H1 (cell line): Measurements from ENCODE around the gene SERPINA1. TPM values are rescaled to one million over a fixed set of nuclear protein-coding genes. Genes with fewer than 3 reads are reported as not detected.

Experiments used
- CHD2 ChIP-seq: IDR thresholded peaks from 2 replicates; pipeline ENCODE4 v1.6.1; 2012; ENCODE audit warnings: low read length, improper control_type of control experiment
- CTBP2 ChIP-seq: IDR thresholded peaks from 2 replicates; pipeline ENCODE4 v1.7.0; 2011; ENCODE audit warnings: borderline replicate concordance, mild to moderate bottlenecking, moderate library complexity, mixed read lengths, low read length; ENCODE audit not compliant: insufficient read depth, insufficient read length
- HDAC2 ChIP-seq, 2 experiments: fragments of 300-600 bp in 1 of 2; sonication (generic) in 1 of 2; IDR thresholded peaks; 2 replicates each; pipeline ENCODE4 v1.6.1; 2011 to 2012; ENCODE audit warnings: low read depth in 2 of 2, low read length in 2 of 2, mild to moderate bottlenecking in 2 of 2, moderate library complexity in 2 of 2, borderline replicate concordance in 1 of 2, inconsistent platforms in 1 of 2
- NANOG ChIP-seq: IDR thresholded peaks from 2 replicates; pipeline ENCODE4 v1.6.1; 2011; ENCODE audit warnings: low read length, low read depth, mild to moderate bottlenecking, inconsistent platforms; ENCODE audit not compliant: insufficient read depth, poor library complexity, severe bottlenecking
- RBBP5 ChIP-seq: IDR thresholded peaks from 2 replicates; pipeline ENCODE4 v1.7.1; 2012; ENCODE audit warnings: low read depth, mild to moderate bottlenecking, inconsistent platforms, low read length, moderate library complexity, borderline replicate concordance
- SIRT6 ChIP-seq: IDR thresholded peaks from one replicate; pipeline ENCODE4 v1.7.1; 2012; ENCODE audit warnings: low read length, inconsistent platforms
- SIX5 ChIP-seq: IDR thresholded peaks from 2 replicates; pipeline ENCODE4 v1.6.1; 2011; ENCODE audit warnings: mild to moderate bottlenecking, low read depth, low read length
- TAF7 ChIP-seq: optimal IDR thresholded peaks from 2 replicates; pipeline ENCODE3; 2011; ENCODE audit warnings: low read depth, mild to moderate bottlenecking, inconsistent platforms, low read length, moderate library complexity, borderline replicate concordance
- polyA plus RNA-seq, 7 experiments: library from polyadenylated mRNA; depleted of rRNA in 3 of 7; stranded (reverse) in 5 of 7; unstranded in 2 of 7; fragments of >200 nt in 5 of 7; fragments of 200-250 nt in 2 of 7; gene quantifications; 1 replicate in 5 of 7; 2 replicates in 1 of 7; 4 replicates in 1 of 7; pipeline versions ENCODE4 v1.2.1 to v1.2.3, GENCODE V29; 2011 to 2013; ENCODE audit warnings: missing spikeins in 2 of 7, mixed read lengths in 2 of 7
- total RNA-seq: library from RNA; stranded (reverse); fragmentation: NEBNext Ultra II Directional; extraction: Animal tissue kit (Norgen Biotek cat#: 25700); gene quantifications from 2 replicates; pipeline ENCODE4 v1.2.1, GENCODE V29; 2021
- TF ChIP-seq, protein P1 (sequence below): fragments of 300-600 bp; sonication (generic); IDR thresholded peaks from 2 replicates; pipeline ENCODE4 v1.7.1; 2012; ENCODE audit warnings: low read length, moderate library complexity, mild to moderate bottlenecking, inconsistent platforms; ENCODE audit not compliant: insufficient replicate concordance

Gene SERPINA1
- total and polyA plus RNA-seq, 2 of the 8 experiments (the other 6 are each of a cell fraction or from before 2014, with no cell fraction given) = 0.08 TPM; not detected in 1

GRCh38 chr14:94343238-94344005 is 45.0 kb downstream of the SERPINA1 start (continued):
- TF ChIP-seq, protein P1, sequence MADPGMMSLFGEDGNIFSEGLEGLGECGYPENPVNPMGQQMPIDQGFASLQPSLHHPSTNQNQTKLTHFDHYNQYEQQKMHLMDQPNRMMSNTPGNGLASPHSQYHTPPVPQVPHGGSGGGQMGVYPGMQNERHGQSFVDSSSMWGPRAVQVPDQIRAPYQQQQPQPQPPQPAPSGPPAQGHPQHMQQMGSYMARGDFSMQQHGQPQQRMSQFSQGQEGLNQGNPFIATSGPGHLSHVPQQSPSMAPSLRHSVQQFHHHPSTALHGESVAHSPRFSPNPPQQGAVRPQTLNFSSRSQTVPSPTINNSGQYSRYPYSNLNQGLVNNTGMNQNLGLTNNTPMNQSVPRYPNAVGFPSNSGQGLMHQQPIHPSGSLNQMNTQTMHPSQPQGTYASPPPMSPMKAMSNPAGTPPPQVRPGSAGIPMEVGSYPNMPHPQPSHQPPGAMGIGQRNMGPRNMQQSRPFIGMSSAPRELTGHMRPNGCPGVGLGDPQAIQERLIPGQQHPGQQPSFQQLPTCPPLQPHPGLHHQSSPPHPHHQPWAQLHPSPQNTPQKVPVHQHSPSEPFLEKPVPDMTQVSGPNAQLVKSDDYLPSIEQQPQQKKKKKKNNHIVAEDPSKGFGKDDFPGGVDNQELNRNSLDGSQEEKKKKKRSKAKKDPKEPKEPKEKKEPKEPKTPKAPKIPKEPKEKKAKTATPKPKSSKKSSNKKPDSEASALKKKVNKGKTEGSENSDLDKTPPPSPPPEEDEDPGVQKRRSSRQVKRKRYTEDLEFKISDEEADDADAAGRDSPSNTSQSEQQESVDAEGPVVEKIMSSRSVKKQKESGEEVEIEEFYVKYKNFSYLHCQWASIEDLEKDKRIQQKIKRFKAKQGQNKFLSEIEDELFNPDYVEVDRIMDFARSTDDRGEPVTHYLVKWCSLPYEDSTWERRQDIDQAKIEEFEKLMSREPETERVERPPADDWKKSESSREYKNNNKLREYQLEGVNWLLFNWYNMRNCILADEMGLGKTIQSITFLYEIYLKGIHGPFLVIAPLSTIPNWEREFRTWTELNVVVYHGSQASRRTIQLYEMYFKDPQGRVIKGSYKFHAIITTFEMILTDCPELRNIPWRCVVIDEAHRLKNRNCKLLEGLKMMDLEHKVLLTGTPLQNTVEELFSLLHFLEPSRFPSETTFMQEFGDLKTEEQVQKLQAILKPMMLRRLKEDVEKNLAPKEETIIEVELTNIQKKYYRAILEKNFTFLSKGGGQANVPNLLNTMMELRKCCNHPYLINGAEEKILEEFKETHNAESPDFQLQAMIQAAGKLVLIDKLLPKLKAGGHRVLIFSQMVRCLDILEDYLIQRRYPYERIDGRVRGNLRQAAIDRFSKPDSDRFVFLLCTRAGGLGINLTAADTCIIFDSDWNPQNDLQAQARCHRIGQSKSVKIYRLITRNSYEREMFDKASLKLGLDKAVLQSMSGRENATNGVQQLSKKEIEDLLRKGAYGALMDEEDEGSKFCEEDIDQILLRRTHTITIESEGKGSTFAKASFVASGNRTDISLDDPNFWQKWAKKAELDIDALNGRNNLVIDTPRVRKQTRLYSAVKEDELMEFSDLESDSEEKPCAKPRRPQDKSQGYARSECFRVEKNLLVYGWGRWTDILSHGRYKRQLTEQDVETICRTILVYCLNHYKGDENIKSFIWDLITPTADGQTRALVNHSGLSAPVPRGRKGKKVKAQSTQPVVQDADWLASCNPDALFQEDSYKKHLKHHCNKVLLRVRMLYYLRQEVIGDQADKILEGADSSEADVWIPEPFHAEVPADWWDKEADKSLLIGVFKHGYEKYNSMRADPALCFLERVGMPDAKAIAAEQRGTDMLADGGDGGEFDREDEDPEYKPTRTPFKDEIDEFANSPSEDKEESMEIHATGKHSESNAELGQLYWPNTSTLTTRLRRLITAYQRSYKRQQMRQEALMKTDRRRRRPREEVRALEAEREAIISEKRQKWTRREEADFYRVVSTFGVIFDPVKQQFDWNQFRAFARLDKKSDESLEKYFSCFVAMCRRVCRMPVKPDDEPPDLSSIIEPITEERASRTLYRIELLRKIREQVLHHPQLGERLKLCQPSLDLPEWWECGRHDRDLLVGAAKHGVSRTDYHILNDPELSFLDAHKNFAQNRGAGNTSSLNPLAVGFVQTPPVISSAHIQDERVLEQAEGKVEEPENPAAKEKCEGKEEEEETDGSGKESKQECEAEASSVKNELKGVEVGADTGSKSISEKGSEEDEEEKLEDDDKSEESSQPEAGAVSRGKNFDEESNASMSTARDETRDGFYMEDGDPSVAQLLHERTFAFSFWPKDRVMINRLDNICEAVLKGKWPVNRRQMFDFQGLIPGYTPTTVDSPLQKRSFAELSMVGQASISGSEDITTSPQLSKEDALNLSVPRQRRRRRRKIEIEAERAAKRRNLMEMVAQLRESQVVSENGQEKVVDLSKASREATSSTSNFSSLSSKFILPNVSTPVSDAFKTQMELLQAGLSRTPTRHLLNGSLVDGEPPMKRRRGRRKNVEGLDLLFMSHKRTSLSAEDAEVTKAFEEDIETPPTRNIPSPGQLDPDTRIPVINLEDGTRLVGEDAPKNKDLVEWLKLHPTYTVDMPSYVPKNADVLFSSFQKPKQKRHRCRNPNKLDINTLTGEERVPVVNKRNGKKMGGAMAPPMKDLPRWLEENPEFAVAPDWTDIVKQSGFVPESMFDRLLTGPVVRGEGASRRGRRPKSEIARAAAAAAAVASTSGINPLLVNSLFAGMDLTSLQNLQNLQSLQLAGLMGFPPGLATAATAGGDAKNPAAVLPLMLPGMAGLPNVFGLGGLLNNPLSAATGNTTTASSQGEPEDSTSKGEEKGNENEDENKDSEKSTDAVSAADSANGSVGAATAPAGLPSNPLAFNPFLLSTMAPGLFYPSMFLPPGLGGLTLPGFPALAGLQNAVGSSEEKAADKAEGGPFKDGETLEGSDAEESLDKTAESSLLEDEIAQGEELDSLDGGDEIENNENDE = no peak
- TF ChIP-seq RBBP5 (no peak), NANOG (no peak), HDAC2 (IDR thresholded peaks at IDR 0.05; ENCODE audit: borderline replicate concordance in 1 of 2, low read depth in 2 of 2, low read length in 2 of 2) (no peak), SIRT6 (no peak), CHD2 (no peak), SIX5 (no peak), TAF7 (no peak), CTBP2 (no peak)
